ENCODE measurements around the gene RGCC.
A peak's percentile ranks its signal among the peaks of the same experiment; 100 is the strongest.

RGCC gene

GRCh38 chr13:41458761-41459431 is 1.5 kb downstream of the RGCC start:
- Mint-ChIP-seq H3K9me3 (no peaks in the 10 kb centered on the region), H3K27ac (peak overlapping the region; percentile 89), H3K27me3 (ENCODE audit: low read depth) (peaks cover 28% of the 10 kb centered on the region), H3K4me3 (peak overlapping the region; percentile 95), H3K4me1 (ENCODE audit: low read depth) (peaks cover 50% of the 10 kb centered on the region), H3K36me3 (ENCODE audit: low read depth) (peaks cover 38% of the 10 kb centered on the region)
- DNase-seq (ENCODE audit: low spot score) = peak; percentile 63

GRCh38 chr13:41459432-41460073 is 2.2 kb downstream of the RGCC start:
- Mint-ChIP-seq H3K27ac (peak overlapping the region; percentile 89), H3K4me3 (peak overlapping the region; percentile 95), H3K9me3 (no peaks in the 10 kb centered on the region), H3K36me3 (ENCODE audit: low read depth) (peaks cover 41% of the 10 kb centered on the region), H3K4me1 (ENCODE audit: low read depth) (peaks cover 56% of the 10 kb centered on the region), H3K27me3 (ENCODE audit: low read depth) (peaks cover 24% of the 10 kb centered on the region)
- peak; percentile 40 for DNase-seq (ENCODE audit: low spot score)

GRCh38 chr13:41460074-41460465 is 2.7 kb downstream of the RGCC start:
- peaks cover 19% of the 10 kb centered on the region for H3K27me3 Mint-ChIP-seq (ENCODE audit: low read depth)
- H3K36me3 Mint-ChIP-seq (ENCODE audit: low read depth) = peaks cover 47% of the 10 kb centered on the region
- peak overlapping the region; percentile 95 for H3K4me3 Mint-ChIP-seq
- H3K4me1 Mint-ChIP-seq (ENCODE audit: low read depth) = peaks cover 62% of the 10 kb centered on the region
- peak overlapping the region; percentile 89 for H3K27ac Mint-ChIP-seq
- no peaks in the 10 kb centered on the region for H3K9me3 Mint-ChIP-seq
- no peak for DNase-seq (ENCODE audit: low spot score)

GRCh38 chr13:41460930-41461329 is 3.6 kb downstream of the RGCC start:
- H3K9me3 Mint-ChIP-seq = no peaks in the 10 kb centered on the region
- H3K27ac Mint-ChIP-seq = peak overlapping the region; percentile 89
- H3K36me3 Mint-ChIP-seq (ENCODE audit: low read depth) = peaks cover 51% of the 10 kb centered on the region
- peaks cover 11% of the 10 kb centered on the region for H3K27me3 Mint-ChIP-seq (ENCODE audit: low read depth)
- DNase-seq (ENCODE audit: low spot score) = no peak
- H3K4me1 Mint-ChIP-seq (ENCODE audit: low read depth) = peaks cover 69% of the 10 kb centered on the region
- H3K4me3 Mint-ChIP-seq = peak overlapping the region; percentile 95

GRCh38 chr13:41461527-41462139 is 4.3 kb downstream of the RGCC start:
- DNase-seq (ENCODE audit: low spot score) = no peak
- H3K4me1 Mint-ChIP-seq (ENCODE audit: low read depth) = peaks cover 74% of the 10 kb centered on the region
- H3K36me3 Mint-ChIP-seq (ENCODE audit: low read depth) = peaks cover 58% of the 10 kb centered on the region

GRCh38 chr13:41462427-41462826 is 5.1 kb downstream of the RGCC start:
- no peak for DNase-seq (ENCODE audit: low spot score)
- Mint-ChIP-seq H3K4me3 (peak overlapping the region; percentile 86), H3K9me3 (no peaks in the 10 kb centered on the region), H3K36me3 (ENCODE audit: low read depth) (peaks cover 66% of the 10 kb centered on the region), H3K4me1 (ENCODE audit: low read depth) (peaks cover 78% of the 10 kb centered on the region), H3K27ac (peak overlapping the region; percentile 93), H3K27me3 (ENCODE audit: low read depth) (no peaks in the 10 kb centered on the region)

More at GRCh38 chr13:41461527-41462139, 4.3 kb downstream of the RGCC start:
- no peaks in the 10 kb centered on the region for H3K9me3 Mint-ChIP-seq
- H3K27me3 Mint-ChIP-seq (ENCODE audit: low read depth) = peaks cover 4% of the 10 kb centered on the region
- H3K4me3 Mint-ChIP-seq = peak overlapping the region; percentile 86
- peak overlapping the region; percentile 82 for H3K27ac Mint-ChIP-seq

GRCh38 chr13:41463838-41464602 is 6.7 kb downstream of the RGCC start:
- peak; percentile 60 for DNase-seq (ENCODE audit: low spot score)
- Mint-ChIP-seq H3K4me3 (peak overlapping the region; percentile 86), H3K9me3 (no peaks in the 10 kb centered on the region), H3K36me3 (ENCODE audit: low read depth) (peaks cover 76% of the 10 kb centered on the region), H3K27me3 (ENCODE audit: low read depth) (no peaks in the 10 kb centered on the region), H3K4me1 (ENCODE audit: low read depth) (peaks cover 81% of the 10 kb centered on the region), H3K27ac (peak overlapping the region; percentile 93)

GRCh38 chr13:41465241-41465847 is 8.0 kb downstream of the RGCC start:
- peak; percentile 90 for DNase-seq (ENCODE audit: low spot score)
- Mint-ChIP-seq H3K36me3 (ENCODE audit: low read depth) (peaks cover 78% of the 10 kb centered on the region), H3K4me1 (ENCODE audit: low read depth) (peaks cover 78% of the 10 kb centered on the region), H3K9me3 (no peaks in the 10 kb centered on the region), H3K27ac (peak overlapping the region; percentile 93), H3K4me3 (peak overlapping the region; percentile 86), H3K27me3 (ENCODE audit: low read depth) (no peaks in the 10 kb centered on the region)

GRCh38 chr13:41465898-41466320 is 8.6 kb downstream of the RGCC start:
- peaks cover 77% of the 10 kb centered on the region for H3K36me3 Mint-ChIP-seq (ENCODE audit: low read depth)
- DNase-seq (ENCODE audit: low spot score) = no peak

GRCh38 chr13:41467425-41467945 is 10.1 kb downstream of the RGCC start:
- Mint-ChIP-seq H3K36me3 (ENCODE audit: low read depth) (peaks cover 76% of the 10 kb centered on the region), H3K9me3 (no peaks in the 10 kb centered on the region), H3K4me3 (no peak overlapping the region), H3K27ac (no peak overlapping the region), H3K4me1 (ENCODE audit: low read depth) (peaks cover 63% of the 10 kb centered on the region), H3K27me3 (ENCODE audit: low read depth) (no peaks in the 10 kb centered on the region)
- no peak for DNase-seq (ENCODE audit: low spot score)

More at GRCh38 chr13:41465898-41466320, 8.6 kb downstream of the RGCC start:
- peak overlapping the region; percentile 86 for H3K4me3 Mint-ChIP-seq
- H3K27me3 Mint-ChIP-seq (ENCODE audit: low read depth) = no peaks in the 10 kb centered on the region
- no peaks in the 10 kb centered on the region for H3K9me3 Mint-ChIP-seq
- peak overlapping the region; percentile 93 for H3K27ac Mint-ChIP-seq
- H3K4me1 Mint-ChIP-seq (ENCODE audit: low read depth) = peaks cover 73% of the 10 kb centered on the region

- H3K4me3 Mint-ChIP-seq = no peak overlapping the region
- no peak for DNase-seq (ENCODE audit: low spot score)
- peaks cover 53% of the 10 kb centered on the region for H3K4me1 Mint-ChIP-seq (ENCODE audit: low read depth)
- peaks cover 1% of the 10 kb centered on the region for H3K9me3 Mint-ChIP-seq
- H3K27ac Mint-ChIP-seq = no peak overlapping the region
- no peaks in the 10 kb centered on the region for H3K27me3 Mint-ChIP-seq (ENCODE audit: low read depth)
- peaks cover 76% of the 10 kb centered on the region for H3K36me3 Mint-ChIP-seq (ENCODE audit: low read depth)
Observed at GRCh38 chr13:41468631-41469030, 11.3 kb downstream of the RGCC start.

- Mint-ChIP-seq H3K27ac (no peak overlapping the region), H3K27me3 (ENCODE audit: low read depth) (no peaks in the 10 kb centered on the region), H3K4me1 (ENCODE audit: low read depth) (peaks cover 39% of the 10 kb centered on the region), H3K36me3 (ENCODE audit: low read depth) (peaks cover 71% of the 10 kb centered on the region), H3K4me3 (no peak overlapping the region), H3K9me3 (peaks cover 14% of the 10 kb centered on the region)
- peak; percentile 49 for DNase-seq (ENCODE audit: low spot score)
Observed at GRCh38 chr13:41470196-41470595, 12.8 kb downstream of the RGCC start.

GRCh38 chr13:41471785-41472184 is 14.4 kb downstream of the RGCC start:
- peak overlapping the region; percentile 50 for H3K27ac Mint-ChIP-seq
- H3K9me3 Mint-ChIP-seq = peaks cover 24% of the 10 kb centered on the region
- H3K4me3 Mint-ChIP-seq = no peak overlapping the region
- H3K27me3 Mint-ChIP-seq (ENCODE audit: low read depth) = no peaks in the 10 kb centered on the region
- peaks cover 61% of the 10 kb centered on the region for H3K36me3 Mint-ChIP-seq (ENCODE audit: low read depth)
- H3K4me1 Mint-ChIP-seq (ENCODE audit: low read depth) = peaks cover 25% of the 10 kb centered on the region
- DNase-seq (ENCODE audit: low spot score) = no peak
